Fibroblast of lung (primary cell): ENCODE data around the gene GRIK1.

Source experiments
- EZH2 ChIP-seq: IDR thresholded peaks from 2 replicates; pipeline ENCODE4 v1.5.1; 2012; ENCODE audit warnings: low read length, control low read depth, mild to moderate bottlenecking; ENCODE audit errors: missing control alignments
- TF ChIP-seq, protein P1 (sequence below), 2 donors: IDR thresholded peaks in 1 of 2; conservative IDR thresholded peaks in 1 of 2; 1 replicate in 1 of 2; 2 replicates in 1 of 2; pipeline ENCODE4 v1.5.1; 2011 to 2012; ENCODE audit warnings: low read length in 2 of 2, control low read depth in 1 of 2, inconsistent platforms in 1 of 2, low read depth in 1 of 2, mild to moderate bottlenecking in 1 of 2

DNA sequence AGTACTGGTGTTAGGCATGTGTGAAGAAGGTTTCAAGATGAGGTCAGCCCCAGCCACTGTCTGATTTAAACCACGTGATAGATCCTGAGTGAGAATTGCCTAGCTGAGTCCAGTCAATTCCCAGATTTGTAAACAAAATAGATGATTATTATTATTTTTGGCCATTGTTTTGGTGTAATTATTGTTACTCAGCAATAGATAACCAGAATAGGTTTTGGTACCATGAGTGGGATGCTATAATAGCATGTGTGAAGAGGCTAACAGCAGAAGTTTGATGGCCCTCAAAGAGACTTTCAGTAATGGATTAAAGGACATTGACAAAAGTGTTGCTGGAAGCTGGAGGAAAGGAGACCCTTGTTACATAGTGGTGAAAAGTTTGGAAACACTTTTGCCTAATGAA, 426.3 kb downstream of the GRIK1 start:
- TF ChIP-seq, protein P1, sequence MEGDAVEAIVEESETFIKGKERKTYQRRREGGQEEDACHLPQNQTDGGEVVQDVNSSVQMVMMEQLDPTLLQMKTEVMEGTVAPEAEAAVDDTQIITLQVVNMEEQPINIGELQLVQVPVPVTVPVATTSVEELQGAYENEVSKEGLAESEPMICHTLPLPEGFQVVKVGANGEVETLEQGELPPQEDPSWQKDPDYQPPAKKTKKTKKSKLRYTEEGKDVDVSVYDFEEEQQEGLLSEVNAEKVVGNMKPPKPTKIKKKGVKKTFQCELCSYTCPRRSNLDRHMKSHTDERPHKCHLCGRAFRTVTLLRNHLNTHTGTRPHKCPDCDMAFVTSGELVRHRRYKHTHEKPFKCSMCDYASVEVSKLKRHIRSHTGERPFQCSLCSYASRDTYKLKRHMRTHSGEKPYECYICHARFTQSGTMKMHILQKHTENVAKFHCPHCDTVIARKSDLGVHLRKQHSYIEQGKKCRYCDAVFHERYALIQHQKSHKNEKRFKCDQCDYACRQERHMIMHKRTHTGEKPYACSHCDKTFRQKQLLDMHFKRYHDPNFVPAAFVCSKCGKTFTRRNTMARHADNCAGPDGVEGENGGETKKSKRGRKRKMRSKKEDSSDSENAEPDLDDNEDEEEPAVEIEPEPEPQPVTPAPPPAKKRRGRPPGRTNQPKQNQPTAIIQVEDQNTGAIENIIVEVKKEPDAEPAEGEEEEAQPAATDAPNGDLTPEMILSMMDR (conservative IDR thresholded peaks at IDR 0.05 in 1 of 2, IDR thresholded peaks at IDR 0.05 in 1 of 2; ENCODE audit: low read depth in 1 of 2, low read length in 2 of 2): no peak
- no peak for TF ChIP-seq EZH2
